Mesodermal cell (in vitro differentiated cells): ENCODE results near the gene PIH1D1.
A peak's percentile ranks its signal among the peaks of the same experiment; 100 is the strongest.
"Not testable (repeated sequence)": the region's sequence is repeated elsewhere in the genome, so short reads cannot be mapped to it uniquely, and the experiment has no call there.

Experiments used
- H3K27ac ChIP-seq: 2 replicates; pipeline ENCODE4 v1.7.0; 2013; ENCODE audit warnings: mild to moderate bottlenecking, low read depth, low read length, moderate library complexity; ENCODE audit not compliant: severe bottlenecking
- H3K36me3 ChIP-seq: 2 replicates; pipeline ENCODE4 v1.7.1; 2013; ENCODE audit warnings: mild to moderate bottlenecking, low read length, moderate library complexity; ENCODE audit not compliant: control insufficient read depth, insufficient read depth
- H3K4me1 ChIP-seq: one replicate; pipeline ENCODE4 v1.7.1; 2013; ENCODE audit warnings: mild to moderate bottlenecking, low read length; ENCODE audit not compliant: insufficient read depth, control insufficient read depth, poor library complexity, severe bottlenecking
- H3K4me3 ChIP-seq: 2 replicates; pipeline ENCODE4 v1.7.0; 2013; ENCODE audit warnings: low read length, control low read depth, mild to moderate bottlenecking; ENCODE audit not compliant: insufficient read depth, poor library complexity, severe bottlenecking; ENCODE audit errors: extremely low read depth
- H3K9me3 ChIP-seq: 2 replicates; pipeline ENCODE4 v1.7.1; 2013; ENCODE audit warnings: mild to moderate bottlenecking, low read length, moderate library complexity; ENCODE audit not compliant: control insufficient read depth
- WGBS, 2 experiments: methylation state at CpG; one replicate each; pipeline ENCODE4 v1.1.5; 2013; ENCODE audit warnings: missing lambda C conversion rate in 2 of 2; ENCODE audit not compliant: insufficient coverage in 2 of 2; 5-methylcytosine and 5-hydroxymethylcytosine counted together

The PIH1D1 gene

GRCh38 chr19:49450405-49450804 lies 1.2 kb downstream of the PIH1D1 start:
- H3K9me3 ChIP-seq, result no peaks in the 10 kb centered on the region
- peak overlapping the region; percentile 88 for H3K4me3 ChIP-seq
- H3K27ac ChIP-seq, result no peak overlapping the region
- WGBS, 2 experiments, result 93 to 98% methylated on average over 6 to 7 of the region's 7 CpGs
- peaks cover 49% of the 10 kb centered on the region for H3K36me3 ChIP-seq
- peaks cover 8% of the 10 kb centered on the region for H3K4me1 ChIP-seq

- peaks cover 4% of the 10 kb centered on the region for H3K4me1 ChIP-seq
- H3K4me3 ChIP-seq, result no peak overlapping the region
- H3K27ac ChIP-seq, result no peak overlapping the region
- H3K9me3 ChIP-seq, result no peaks in the 10 kb centered on the region
- peaks cover 44% of the 10 kb centered on the region for H3K36me3 ChIP-seq
- WGBS, 2 experiments, result 98% methylated on average over 6 of the region's 6 CpGs
Observed at GRCh38 chr19:49448432-49448786, 3.2 kb downstream of the PIH1D1 start.

GRCh38 chr19:49447485-49448431 lies 3.9 kb downstream of the PIH1D1 start:
- Histone ChIP-seq H3K36me3 (peaks cover 44% of the 10 kb centered on the region), H3K4me3 (no peak overlapping the region), H3K4me1 (peaks cover 4% of the 10 kb centered on the region), H3K9me3 (no peaks in the 10 kb centered on the region), H3K27ac (no peak overlapping the region)
- 90 to 92% methylated on average over 26 to 28 of the region's 32 CpGs for WGBS, 2 experiments

GRCh38 chr19:49445997-49446396 lies 5.6 kb downstream of the PIH1D1 start:
- H3K27ac ChIP-seq, result no peak overlapping the region
- 95 to 100% methylated on average over 2 of the region's 3 CpGs for WGBS, 2 experiments
- H3K4me3 ChIP-seq, result no peak overlapping the region
- H3K4me1 ChIP-seq, result peaks cover 4% of the 10 kb centered on the region
- H3K9me3 ChIP-seq, result no peaks in the 10 kb centered on the region
- H3K36me3 ChIP-seq, result peaks cover 44% of the 10 kb centered on the region

- 73 to 93% methylated on average over 3 to 4 of the region's 5 CpGs for WGBS, 2 experiments
- not testable (repeated sequence) for H3K4me1 ChIP-seq, H3K27ac ChIP-seq, H3K4me3 ChIP-seq, H3K9me3 ChIP-seq
- peaks cover 29% of the 10 kb centered on the region for H3K36me3 ChIP-seq
Observed at GRCh38 chr19:49444100-49444700, 7.4 kb downstream of the PIH1D1 start.

GRCh38 chr19:49443366-49444099 lies 8.1 kb downstream of the PIH1D1 start:
- Histone ChIP-seq H3K4me3 (peak overlapping the region; percentile 58), H3K36me3 (peaks cover 23% of the 10 kb centered on the region), H3K27ac (peak overlapping the region; percentile 69), H3K4me1 (no peaks in the 10 kb centered on the region), H3K9me3 (no peaks in the 10 kb centered on the region)
- 0% methylated on average over 38 to 42 of the region's 47 CpGs for WGBS, 2 experiments

- H3K4me1 ChIP-seq, result no peaks in the 10 kb centered on the region
- H3K36me3 ChIP-seq, result peaks cover 16% of the 10 kb centered on the region
- H3K4me3 ChIP-seq, result peak overlapping the region; percentile 58
- WGBS, 2 experiments, result 0 to 1% methylated on average over 27 to 28 of the region's 43 CpGs
- peak overlapping the region; percentile 69 for H3K27ac ChIP-seq
- no peaks in the 10 kb centered on the region for H3K9me3 ChIP-seq
Observed at GRCh38 chr19:49442771-49443365, 8.7 kb downstream of the PIH1D1 start.

GRCh38 chr19:49442354-49442753 lies 9.3 kb downstream of the PIH1D1 start:
- Histone ChIP-seq H3K36me3 (peaks cover 11% of the 10 kb centered on the region), H3K27ac (no peak overlapping the region), H3K4me3 (peak overlapping the region; percentile 58), H3K9me3 (no peaks in the 10 kb centered on the region), H3K4me1 (no peaks in the 10 kb centered on the region)
- 2 to 8% methylated on average over 9 to 11 of the region's 11 CpGs for WGBS, 2 experiments

GRCh38 chr19:49441960-49442350 lies 9.7 kb downstream of the PIH1D1 start:
- no peak overlapping the region for H3K27ac ChIP-seq
- peaks cover 7% of the 10 kb centered on the region for H3K36me3 ChIP-seq
- H3K4me3 ChIP-seq, result no peak overlapping the region
- no peaks in the 10 kb centered on the region for H3K4me1 ChIP-seq
- H3K9me3 ChIP-seq, result no peaks in the 10 kb centered on the region
- 20% methylated on average over 13 to 14 of the region's 14 CpGs for WGBS, 2 experiments

GRCh38 chr19:49441210-49441959 lies 10.2 kb downstream of the PIH1D1 start, which contains the start of gene SLC17A7:
Gene SLC17A7 (minus strand): TSS chr19:49441527. CDS start chr19:49441379, 148 bp downstream.
- H3K36me3 ChIP-seq, result peaks cover 1% of the 10 kb centered on the region
- H3K4me1 ChIP-seq, result no peaks in the 10 kb centered on the region
- H3K4me3 ChIP-seq, result peak within 1 kb of the TSS; percentile 58
- 1 to 2% methylated on average over 17 to 35 of the region's 56 CpGs for WGBS, 2 experiments
- no peaks in the 10 kb centered on the region for H3K9me3 ChIP-seq
- H3K27ac ChIP-seq, result no peak within 1 kb of the TSS
